GM12878 (cell line): ENCODE data around the gene FAM25G. TPM values are rescaled to one million over a fixed set of nuclear protein-coding genes. Genes with fewer than 3 reads are reported as not detected.

ENCODE experiments used
- ATAC-seq: fragments of 200-7000 bp; cut with Tn5 transposase; 3 replicates; pipeline ENCODE4 v1.9.1; 2020; ENCODE audit warnings: mild to moderate bottlenecking, moderate library complexity
- BruUV-seq: library from RNA; stranded (reverse); fragments of 400-500 nt; replicated peaks from 2 replicates; lab custom pipeline; 2021; lab: Mats Ljungman, UMichigan
- CTCF ChIA-PET: fragments of 300-600 bp; sonication (Branson Sonifier 250); formaldehyde crosslinking; extraction: SDS; loops from one replicate; lab custom pipeline; 2021; ENCODE audit warnings: inconsistent platforms; lab: Yijun Ruan, JAX
- POLR2A ChIA-PET: fragments of 350-600 bp; formaldehyde crosslinking; extraction: SDS; loops from one replicate; lab custom pipeline; 2021; ENCODE audit warnings: inconsistent platforms; lab: Charles Lee
- RAD21 ChIA-PET: fragments of 300-600 bp; sonication (Branson Sonifier 250); formaldehyde crosslinking; loops from one replicate; lab custom pipeline; 2023; ENCODE audit warnings: antibody characterized with exemption; ENCODE audit not compliant: unreplicated experiment; lab: Charles Lee
- SMC1A ChIA-PET: fragments of 300-600 bp; sonication (Branson Sonifier 250); formaldehyde crosslinking; loops from one replicate; lab custom pipeline; 2023; ENCODE audit not compliant: unreplicated experiment, uncharacterized antibody; lab: Charles Lee
- DNase-seq: peaks from one replicate; pipeline ENCODE4 v3.0.0-alpha.2; 2011; ENCODE audit warnings: low read depth, low spot score
- FAIRE-seq: peaks from 3 replicates; lab custom pipeline; 2011; peaks lifted over from hg19 to GRCh38; lab: Jason Lieb, UNC
- H2AFZ ChIP-seq: 2 replicates; pipeline ENCODE4 v1.6.0; 2011; ENCODE audit warnings: low read depth, low read length, control low read depth; ENCODE audit not compliant: control insufficient read depth
- H3K27ac ChIP-seq: 2 replicates; pipeline ENCODE4 v1.5.1; 2011; ENCODE audit warnings: control low read depth; ENCODE audit not compliant: control insufficient read depth, insufficient read depth
- H3K27me3 ChIP-seq, 2 experiments: replicated peaks in 1 of 2; 2 replicates each; pipeline versions ENCODE4 v1.6.0 to v1.6.1; 2011; ENCODE audit warnings: low read length in 1 of 2; ENCODE audit not compliant: control insufficient read depth in 2 of 2, insufficient read depth in 2 of 2
- H3K36me3 ChIP-seq, 2 experiments: 2 replicates each; pipeline ENCODE4 v1.5.1; 2011; ENCODE audit warnings: low read length in 1 of 2; ENCODE audit not compliant: control insufficient read depth in 2 of 2, insufficient read depth in 2 of 2
- H3K4me1 ChIP-seq: 2 replicates; pipeline ENCODE4 v1.6.1; 2011; ENCODE audit warnings: mild to moderate bottlenecking, low read length, moderate library complexity, mixed read lengths; ENCODE audit not compliant: control insufficient read depth, insufficient read depth
- H3K4me2 ChIP-seq: 2 replicates; pipeline ENCODE4 v1.6.0; 2011; ENCODE audit warnings: control low read depth; ENCODE audit not compliant: control insufficient read depth, insufficient read depth
- H3K4me3 ChIP-seq: fragments of 200-600 bp; sonication (generic); 2 replicates; pipeline ENCODE4 v1.5.1; 2016
- H3K79me2 ChIP-seq: 2 replicates; pipeline ENCODE4 v1.6.0; 2011; ENCODE audit warnings: low read length; ENCODE audit not compliant: control insufficient read depth, insufficient read depth
- H3K9ac ChIP-seq: 2 replicates; pipeline ENCODE4 v1.8.0; 2011; ENCODE audit warnings: low read length, control low read depth, mixed read lengths; ENCODE audit not compliant: control insufficient read depth, insufficient read depth
- H3K9me3 ChIP-seq: replicated peaks from 3 replicates; pipeline ENCODE4 v1.5.1; 2011; ENCODE audit warnings: mild to moderate bottlenecking, low read length; ENCODE audit not compliant: control insufficient read depth, insufficient read depth
- H4K20me1 ChIP-seq: 2 replicates; pipeline ENCODE4 v1.6.0; 2011; ENCODE audit not compliant: control insufficient read depth, insufficient read depth
- ATF2 ChIP-seq: IDR thresholded peaks from 2 replicates; pipeline ENCODE4 v1.6.1; 2012; ENCODE audit warnings: low read length, inconsistent platforms
- CEBPZ ChIP-seq: fragments of 150-350 bp; IDR thresholded peaks from 2 replicates; pipeline ENCODE4 v1.6.1; 2016; ENCODE audit warnings: low read depth, low read length
- E2F4 ChIP-seq: IDR thresholded peaks from 2 replicates; pipeline ENCODE4 v1.6.1; 2012; ENCODE audit warnings: low read depth, low read length, improper control_type of control experiment
- EP300 ChIP-seq, 2 experiments: fragments of 150-350 bp in 1 of 2; IDR thresholded peaks; 2 replicates each; pipeline ENCODE4 v1.6.1; 2011 to 2012; ENCODE audit warnings: low read depth in 2 of 2, low read length in 2 of 2, borderline replicate concordance in 1 of 2, improper control_type of control experiment in 1 of 2, inconsistent platforms in 1 of 2; ENCODE audit not compliant: control insufficient read depth in 1 of 2
- GATAD2B ChIP-seq: fragments of 450-650 bp; conservative IDR thresholded peaks from 2 replicates; pipeline ENCODE4 v1.6.1; 2017; ENCODE audit warnings: low read depth, mild to moderate bottlenecking, moderate library complexity
- HCFC1 ChIP-seq: fragments of 150-350 bp; IDR thresholded peaks from 2 replicates; pipeline ENCODE4 v1.6.1; 2014; ENCODE audit warnings: low read length
- KLF5 ChIP-seq: fragments of 450-650 bp; IDR thresholded peaks from 2 replicates; pipeline ENCODE4 v1.6.1; 2014; ENCODE audit warnings: mild to moderate bottlenecking; ENCODE audit not compliant: partially characterized antibody
- MAX ChIP-seq: IDR thresholded peaks from 2 replicates; pipeline ENCODE4 v1.6.1; 2012; ENCODE audit warnings: low read depth, low read length, improper control_type of control experiment
- REST ChIP-seq: IDR thresholded peaks from 2 replicates; pipeline ENCODE4 v1.6.1; 2012; ENCODE audit warnings: mild to moderate bottlenecking, low read depth, low read length
- RUNX3 ChIP-seq: IDR thresholded peaks from 2 replicates; pipeline ENCODE4 v1.6.1; 2012; ENCODE audit warnings: low read length, inconsistent platforms
- SREBF1 ChIP-seq: IDR thresholded peaks from 2 replicates; pipeline ENCODE4 v1.6.1; 2012; ENCODE audit warnings: mild to moderate bottlenecking, low read length
- STAT1 ChIP-seq: fragments of 450-650 bp; conservative IDR thresholded peaks from 2 replicates; pipeline ENCODE4 v1.6.1; 2014; ENCODE audit warnings: antibody characterized with exemption, mild to moderate bottlenecking
- WGBS: methylation state at CpG from one replicate; pipeline ENCODE4 v1.1.6; 2016; ENCODE audit warnings: low lambda C conversion rate; ENCODE audit not compliant: insufficient replicate concordance, insufficient coverage; ENCODE audit errors: missing lambda C conversion rate; 5-methylcytosine and 5-hydroxymethylcytosine counted together
- in situ Hi-C: fragments of 300-500 bp; cut with MboI; formaldehyde crosslinking; loops from 9 replicates; pipeline ENCODE4 v1.14.3; 2018; ENCODE audit warnings: mixed read lengths
- intact Hi-C: fragments of 100-400 bp; cut with micrococcal nuclease; formaldehyde crosslinking; loops from one replicate; pipeline ENCODE4 v1.14.2; 2022; ENCODE audit not compliant: unreplicated experiment
- polyA plus RNA-seq, 11 experiments: library from polyadenylated mRNA; depleted of rRNA in 4 of 11; unstranded in 6 of 11; stranded (reverse) in 5 of 11; fragments of >200 nt; fragmentation: Nextera tagmentation in 4 of 11; fragmentation: Illumina TruSeq in 1 of 11; extraction: Ambion mirVana in 4 of 11; extraction: Trizol in 1 of 11; gene quantifications; 1 replicate in 1 of 11; 2 replicates in 10 of 11; pipeline versions ENCODE4 v1.2.1 to v1.2.3, GENCODE V29; 2011 to 2016; ENCODE audit warnings: inconsistent platforms in 2 of 11, missing spikeins in 2 of 11, low read depth in 1 of 11
- total RNA-seq, 4 experiments: library from RNA; depleted of rRNA in 3 of 4; stranded (reverse); fragments of >200 nt in 3 of 4; fragmentation: Illumina TruSeq in 1 of 4; extraction: Trizol in 1 of 4; gene quantifications; 2 replicates each; pipeline versions ENCODE4 v1.2.1 to v1.2.3, GENCODE V29; 2013 to 2021

Gene FAM25G
- total and polyA plus RNA-seq, 10 of the 15 experiments (the other 5 are each of a cell fraction or from before 2014, with no cell fraction given): not detected

- TF ChIP-seq CEBPZ: no peak
These were observed 36.8 kb downstream of the FAM25G start (continued) for GRCh38 chr10:47454780-47455058.

DNA sequence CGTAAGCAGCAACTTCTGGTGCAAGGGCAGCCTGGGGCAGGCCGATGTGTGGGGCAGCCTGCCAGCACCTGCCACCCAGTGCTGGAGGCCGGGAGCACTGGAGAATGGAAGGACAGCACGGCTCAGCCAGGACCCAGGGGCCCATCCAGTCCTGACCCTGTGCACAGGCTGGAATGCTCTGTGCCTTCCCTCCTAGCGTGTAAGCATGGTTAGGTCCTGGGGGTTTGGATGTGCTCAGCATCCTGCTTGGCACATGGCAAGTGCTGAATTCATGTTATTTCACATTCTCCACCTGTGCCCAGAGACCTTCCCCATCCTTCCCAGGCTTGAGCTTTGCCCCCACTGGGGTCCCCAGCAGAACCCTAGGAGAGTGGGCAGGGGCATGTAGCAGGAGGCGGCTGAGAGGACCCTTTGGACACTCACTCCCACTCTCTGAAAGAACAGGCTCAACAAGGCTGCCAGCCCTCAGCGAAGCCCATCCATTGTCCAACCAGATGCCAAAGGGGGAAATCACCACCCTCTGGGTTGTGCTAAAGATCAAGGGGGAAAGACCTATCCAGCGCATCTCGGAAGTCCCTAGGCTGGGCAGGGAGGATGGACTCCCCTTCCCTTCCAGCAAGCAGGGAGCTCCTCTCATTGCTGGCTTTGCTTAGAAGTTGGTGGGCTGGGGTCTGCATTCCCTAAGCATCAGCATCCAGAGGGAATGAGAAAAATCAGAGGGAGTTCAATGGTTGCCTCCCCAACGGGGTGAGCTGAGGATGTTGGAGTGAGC, 37.3 kb downstream of the FAM25G start:
- no peak for FAIRE-seq
- Histone ChIP-seq H3K27me3 (peaks cover 0 to 8% of the 10 kb centered on the region in 2 experiments; a peak in 3 of 4 replicates), H2AFZ (no peak overlapping the region), H3K4me1 (no peaks in the 10 kb centered on the region), H3K27ac (no peak overlapping the region), H3K79me2 (no peaks in the 10 kb centered on the region), H3K4me3 (no peak overlapping the region), H3K9me3 (no peaks in the 10 kb centered on the region), H3K9ac (no peak overlapping the region), H3K36me3 (no peaks in the 10 kb centered on the region), H4K20me1 (no peaks in the 10 kb centered on the region), H3K4me2 (no peak overlapping the region)
- ChIA-PET SMC1A (no interaction called here), RAD21 (no interaction called here), POLR2A (no interaction called here), CTCF (no interaction called here)
- in situ Hi-C loops: no loop called here
- BruUV-seq: no TSS peak
- intact Hi-C loops: no loop called here
- ATAC-seq: no peak
- 29% methylated on average over 10 of the region's 10 CpGs for WGBS
- DNase-seq: no peak
- TF ChIP-seq ATF2 (no peak), SREBF1 (no peak), E2F4 (no peak), HCFC1 (no peak), RUNX3 (no peak), GATAD2B (no peak), MAX (no peak), REST (no peak), EP300 (IDR thresholded peaks at IDR 0.05; ENCODE audit: borderline replicate concordance in 1 of 2, control insufficient read depth in 1 of 2, low read depth in 2 of 2, low read length in 2 of 2) (no peak), STAT1 (no peak), KLF5 (no peak)
